Right lobe of liver (tissue), 6 donors: ENCODE measurements around the gene PFKFB1. TPM values are rescaled to one million over a fixed set of nuclear protein-coding genes. Genes with fewer than 3 reads are reported as not detected.

Experiments
- ATAC-seq, 4 donors: fragments of 200-7000 bp; cut with Tn5 transposase; one replicate each; pipeline ENCODE4 v1.9.1; 2020; ENCODE audit warnings: mild to moderate bottlenecking in 4 of 4, moderate library complexity in 4 of 4
- DNase-seq, 3 donors: peaks; one replicate each; pipeline ENCODE4 v3.0.0-alpha.2; 2020
- H3K27ac ChIP-seq, 3 donors: fragments of 200-600 bp; one replicate each; pipeline ENCODE4 v1.8.0; 2022
- H3K27me3 ChIP-seq, 2 donors: fragments of 200-600 bp; one replicate each; pipeline ENCODE4 v1.8.0; 2022
- H3K36me3 ChIP-seq, 4 donors: fragments of 200-600 bp; sonication (generic) in 1 of 4; one replicate each; pipeline versions ENCODE4 v1.5.1 to v1.8.0; 2017 to 2022; ENCODE audit warnings: control low read depth in 1 of 4
- H3K4me1 ChIP-seq, 4 donors: fragments of 200-600 bp; sonication (generic) in 1 of 4; one replicate each; pipeline versions ENCODE4 v1.5.1 to v1.8.0; 2017 to 2022; ENCODE audit warnings: control low read depth in 1 of 4
- H3K4me3 ChIP-seq, 3 donors: fragments of 200-600 bp; one replicate each; pipeline ENCODE4 v1.8.0; 2022
- H3K9me3 ChIP-seq, 4 donors: fragments of 200-600 bp; sonication (generic) in 1 of 4; one replicate each; pipeline versions ENCODE4 v1.5.1 to v1.8.0; 2017 to 2022; ENCODE audit warnings: control low read depth in 1 of 4
- CTCF ChIP-seq, 4 donors: fragments of 200-600 bp in 3 of 4; fragments of 450-650 bp in 1 of 4; IDR thresholded peaks; one replicate each; pipeline versions ENCODE4 v1.5.1 to v1.8.0; 2016 to 2022; ENCODE audit warnings: antibody characterized with exemption in 4 of 4, mild to moderate bottlenecking in 2 of 4
- POLR2A ChIP-seq: fragments of 450-650 bp; IDR thresholded peaks from one replicate; pipeline ENCODE4 v1.6.1; 2017; ENCODE audit warnings: antibody characterized with exemption, mild to moderate bottlenecking
- WGBS: methylation state at CpG from one replicate; pipeline ENCODE4 v1.1.6; 2018; ENCODE audit warnings: low coverage, low lambda C conversion rate; ENCODE audit not compliant: insufficient coverage; ENCODE audit errors: missing lambda C conversion rate; 5-methylcytosine and 5-hydroxymethylcytosine counted together
- intact Hi-C, 2 donors: fragments of 100-400 bp; cut with DNase I; formaldehyde crosslinking; loops; one replicate each; pipeline versions ENCODE4 v1.11.2 to v1.14.1; 2022
- total RNA-seq, 6 experiments: library from RNA; depleted of rRNA in 2 of 6; stranded (reverse); fragments of >200 nt in 2 of 6; fragmentation: NEBNext Ultra II Directional in 3 of 6; extraction: Animal tissue kit (Norgen Biotek cat#: 25700) in 3 of 6; gene quantifications; one replicate each; pipeline versions ENCODE4 v1.1.0 to v1.2.4, GENCODE V29; 2016 to 2023
- donor health status: DM: no; HTN: yes; CAD: no.
- donor health status: DM: no; HTN: no; CAD: no.
- donor health status: DM: no; HTN: no; CAD: no.
- donor health status: DM: no; HTN: yes; CAD: no.
- donor health status: DM: no; HTN: yes; CAD: no.

The PFKFB1 gene
- total RNA-seq, 6 experiments from 2014 or later: 3.8 to 21.8 (median 16.7) TPM

- TF ChIP-seq CTCF (IDR thresholded peaks at IDR 0.05) (no peak), POLR2A (no peak)
- H3K36me3 ChIP-seq: peaks cover 0 to 5% (median 0%) of the 10 kb centered on the region in 4 donors
- H3K4me3 ChIP-seq: no peak overlapping the region
- 60% methylated on average over 8 of the region's 17 CpGs for WGBS
- no peaks in the 10 kb centered on the region for H3K4me1 ChIP-seq
- H3K27me3 ChIP-seq: no peaks in the 10 kb centered on the region
- H3K9me3 ChIP-seq: no peaks in the 10 kb centered on the region
- ATAC-seq: no peak
- intact Hi-C loops: no loop called here
- no peak for DNase-seq
- H3K27ac ChIP-seq: no peak overlapping the region
These were observed 63.5 kb downstream of the PFKFB1 start for GRCh38 chrX:54930291-54931049.

- no peaks in the 10 kb centered on the region for H3K36me3 ChIP-seq
- no peak overlapping the region for H3K27ac ChIP-seq
- H3K4me3 ChIP-seq: no peak overlapping the region
- H3K9me3 ChIP-seq: no peaks in the 10 kb centered on the region
- peak in 1 of 4 donors; percentile 7 for ATAC-seq
- no peak for DNase-seq
- WGBS: 64% methylated on average over 2 of the region's 3 CpGs
- intact Hi-C loops: no loop called here
- H3K4me1 ChIP-seq: no peaks in the 10 kb centered on the region
- no peaks in the 10 kb centered on the region for H3K27me3 ChIP-seq
- TF ChIP-seq POLR2A: no peak
- no peak for TF ChIP-seq CTCF (IDR thresholded peaks at IDR 0.05)
These were observed 65.1 kb downstream of the PFKFB1 start for GRCh38 chrX:54928876-54929275.

GRCh38 chrX:54926978-54927377 is 67.0 kb downstream of the PFKFB1 start:
- 55% methylated on average over 2 of the region's 2 CpGs for WGBS
- ATAC-seq (peak in 1 of 4 donors; percentile 28), DNase-seq (no peak)
- no peaks in the 10 kb centered on the region for H3K9me3 ChIP-seq
- H3K27me3 ChIP-seq: no peaks in the 10 kb centered on the region
- TF ChIP-seq CTCF (IDR thresholded peaks at IDR 0.05) (no peak), POLR2A (no peak)
- intact Hi-C loops: no loop called here
- no peaks in the 10 kb centered on the region for H3K36me3 ChIP-seq
- H3K4me3 ChIP-seq: no peak overlapping the region
- no peak overlapping the region for H3K27ac ChIP-seq
- H3K4me1 ChIP-seq: no peaks in the 10 kb centered on the region

- no peaks in the 10 kb centered on the region for H3K9me3 ChIP-seq
- 88% methylated on average over 3 of the region's 7 CpGs for WGBS
- H3K27me3 ChIP-seq: peaks cover 0 to 4% of the 10 kb centered on the region in 2 donors
- H3K4me3 ChIP-seq: no peak overlapping the region
- H3K27ac ChIP-seq: no peak overlapping the region
- no peak for DNase-seq
- TF ChIP-seq POLR2A (no peak), CTCF (IDR thresholded peaks at IDR 0.05) (no peak)
- no peaks in the 10 kb centered on the region for H3K4me1 ChIP-seq
- intact Hi-C loops: no loop called here
- H3K36me3 ChIP-seq: no peaks in the 10 kb centered on the region
- ATAC-seq: no peak
These were observed 70.6 kb downstream of the PFKFB1 start for GRCh38 chrX:54923376-54923775.
